Adipocyte (in vitro differentiated cells): Measurements from ENCODE around the gene ZCCHC4.
"Not testable (repeated sequence)": the region's sequence is repeated elsewhere in the genome, so short reads cannot be mapped to it uniquely, and the experiment has no call there.

ENCODE experiments used
- DNase-seq: peaks from one replicate; pipeline ENCODE4 v3.0.0-alpha.2; 2015; ENCODE audit warnings: low read depth
- H3K27me3 ChIP-seq: replicated peaks from 2 replicates; pipeline ENCODE4 v1.7.0; 2013; ENCODE audit warnings: mild to moderate bottlenecking, low read length, moderate library complexity; ENCODE audit not compliant: control insufficient read depth, insufficient read depth
- H3K36me3 ChIP-seq: 2 replicates; pipeline ENCODE4 v1.7.0; 2013; ENCODE audit warnings: low read length, mild to moderate bottlenecking, moderate library complexity; ENCODE audit not compliant: control insufficient read depth, insufficient read depth, severe bottlenecking
- H3K4me1 ChIP-seq: 2 replicates; pipeline ENCODE4 v1.7.0; 2013; ENCODE audit warnings: mild to moderate bottlenecking, low read length, moderate library complexity; ENCODE audit not compliant: control insufficient read depth, insufficient read depth
- H3K4me3 ChIP-seq: 2 replicates; pipeline ENCODE4 v1.7.0; 2013; ENCODE audit warnings: mild to moderate bottlenecking, low read length, moderate library complexity
- H3K9ac ChIP-seq: 2 replicates; pipeline ENCODE4 v1.7.0; 2013; ENCODE audit warnings: mild to moderate bottlenecking, low read length, moderate library complexity
- H3K9me3 ChIP-seq: 2 replicates; pipeline ENCODE4 v1.7.0; 2013; ENCODE audit warnings: mild to moderate bottlenecking, low read length, moderate library complexity; ENCODE audit not compliant: control insufficient read depth

Gene ZCCHC4

DNA sequence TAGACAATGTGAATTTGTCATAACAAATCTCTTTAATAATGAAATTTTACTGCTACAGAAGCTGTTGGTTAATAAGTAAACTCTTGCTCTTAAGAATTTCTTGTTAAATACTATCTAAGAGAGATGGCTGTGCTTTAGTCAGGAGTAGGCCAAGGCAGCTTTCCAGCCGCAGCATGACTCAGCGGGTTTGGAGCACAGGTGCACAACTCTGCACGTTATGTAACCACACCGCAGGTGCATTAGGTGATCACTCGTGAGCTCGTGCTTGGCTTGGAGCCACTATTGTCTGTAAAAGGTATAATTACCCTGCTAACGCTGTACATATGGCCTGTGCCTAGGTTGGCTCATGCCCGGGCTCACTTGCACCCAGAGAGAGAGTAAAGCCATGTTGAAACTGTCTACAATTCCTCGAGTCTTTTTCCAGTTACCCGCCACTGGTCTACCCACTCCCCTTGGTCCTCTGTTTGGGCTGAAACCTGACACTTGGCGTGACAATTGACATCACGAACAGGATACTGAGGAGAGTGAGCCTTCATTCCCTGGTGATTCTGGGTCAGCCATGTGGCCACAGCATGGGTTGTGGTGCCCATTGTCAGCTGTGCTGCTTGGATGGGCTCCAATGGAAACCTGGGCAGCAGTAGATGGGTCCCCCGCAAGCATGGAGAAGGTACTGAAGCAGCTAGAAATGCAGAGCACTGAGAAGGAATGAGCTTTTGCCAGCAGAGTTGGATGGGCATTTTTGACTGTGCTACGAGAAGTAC, 46.1 kb downstream of the ZCCHC4 start:
- no peaks in the 10 kb centered on the region for H3K27me3 ChIP-seq
- no peaks in the 10 kb centered on the region for H3K9me3 ChIP-seq
- no peak for DNase-seq
- H3K4me3 ChIP-seq, result no peak overlapping the region
- no peak overlapping the region for H3K9ac ChIP-seq
- H3K4me1 ChIP-seq, result no peaks in the 10 kb centered on the region
- peaks cover 3% of the 10 kb centered on the region for H3K36me3 ChIP-seq

DNA sequence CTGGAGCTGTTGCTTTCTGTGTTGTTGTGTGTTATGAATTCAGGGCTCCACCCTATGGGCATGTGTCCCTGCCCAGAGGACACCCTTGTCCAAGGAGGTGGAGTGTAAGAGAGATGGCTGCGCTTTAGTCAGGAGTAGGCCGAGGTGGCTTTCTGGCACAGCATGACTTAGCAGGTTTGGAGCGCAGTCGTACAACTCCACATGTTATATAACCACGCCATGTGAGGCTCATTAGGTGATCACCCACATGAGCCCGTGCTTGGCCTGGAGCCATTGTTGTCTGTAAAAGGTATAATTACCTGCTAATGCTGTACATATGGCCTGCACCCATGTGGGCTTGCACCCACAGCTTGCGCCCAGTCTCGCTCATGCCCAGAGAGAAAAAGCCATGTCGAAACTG, 48.7 kb downstream of the ZCCHC4 start:
- Histone ChIP-seq H3K4me1 (no peaks in the 10 kb centered on the region), H3K9me3 (no peaks in the 10 kb centered on the region), H3K36me3 (peaks cover 9% of the 10 kb centered on the region), H3K27me3 (no peaks in the 10 kb centered on the region), H3K9ac (no peak overlapping the region), H3K4me3 (no peak overlapping the region)
- DNase-seq, result no peak

- peak; percentile 77 for DNase-seq
Observed at GRCh38 chr4:25367004-25367621, 54.5 kb downstream of the ZCCHC4 start.

GRCh38 chr4:25367877-25368276, 55.3 kb downstream of the ZCCHC4 start:
- no peak overlapping the region for H3K4me3 ChIP-seq
- H3K4me1 ChIP-seq, result no peaks in the 10 kb centered on the region
- H3K9me3 ChIP-seq, result no peaks in the 10 kb centered on the region
- H3K27me3 ChIP-seq, result no peaks in the 10 kb centered on the region
- H3K9ac ChIP-seq, result no peak overlapping the region
- DNase-seq, result no peak
- peaks cover 16% of the 10 kb centered on the region for H3K36me3 ChIP-seq

More at GRCh38 chr4:25367004-25367621, 54.5 kb downstream of the ZCCHC4 start:
- Histone ChIP-seq H3K27me3 (no peaks in the 10 kb centered on the region), H3K4me3 (no peak overlapping the region), H3K36me3 (peaks cover 16% of the 10 kb centered on the region), H3K9ac (no peak overlapping the region), H3K4me1 (no peaks in the 10 kb centered on the region), H3K9me3 (no peaks in the 10 kb centered on the region)

GRCh38 chr4:25368315-25368714, 55.7 kb downstream of the ZCCHC4 start:
- Histone ChIP-seq H3K4me1 (no peaks in the 10 kb centered on the region), H3K27me3 (no peaks in the 10 kb centered on the region), H3K4me3 (no peak overlapping the region), H3K9ac (no peak overlapping the region), H3K9me3 (no peaks in the 10 kb centered on the region), H3K36me3 (peaks cover 16% of the 10 kb centered on the region)
- DNase-seq, result no peak

- H3K4me1 ChIP-seq, result no peaks in the 10 kb centered on the region
- H3K4me3 ChIP-seq, result no peak overlapping the region
- no peak for DNase-seq
- H3K36me3 ChIP-seq, result peaks cover 13% of the 10 kb centered on the region
- no peaks in the 10 kb centered on the region for H3K27me3 ChIP-seq
- H3K9ac ChIP-seq, result no peak overlapping the region
- no peaks in the 10 kb centered on the region for H3K9me3 ChIP-seq
Observed at GRCh38 chr4:25370242-25370641, 57.7 kb downstream of the ZCCHC4 start.

DNA sequence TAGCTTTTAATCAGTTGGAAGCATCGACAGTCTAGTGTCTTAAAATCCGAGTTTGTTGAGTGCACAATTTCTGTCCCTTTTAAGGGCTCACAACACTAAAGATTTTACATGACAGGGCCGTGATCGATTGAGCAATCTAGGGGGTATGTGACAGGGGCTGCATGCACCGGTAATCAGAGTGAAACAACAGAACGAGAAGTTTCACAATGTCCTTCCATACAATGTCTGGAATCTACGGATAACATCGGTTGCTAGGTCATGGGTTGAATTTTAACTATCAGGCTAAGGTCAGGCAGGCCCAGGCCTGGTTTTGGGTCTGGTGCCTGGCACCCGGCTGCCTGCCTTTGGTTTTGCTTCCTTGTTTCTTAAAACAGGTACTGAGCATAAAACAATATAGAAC, 60.0 kb downstream of the ZCCHC4 start:
- not testable (repeated sequence) for H3K4me1 ChIP-seq, DNase-seq, H3K27me3 ChIP-seq, H3K9me3 ChIP-seq, H3K4me3 ChIP-seq, H3K9ac ChIP-seq
- H3K36me3 ChIP-seq, result peaks cover 10% of the 10 kb centered on the region

DNA sequence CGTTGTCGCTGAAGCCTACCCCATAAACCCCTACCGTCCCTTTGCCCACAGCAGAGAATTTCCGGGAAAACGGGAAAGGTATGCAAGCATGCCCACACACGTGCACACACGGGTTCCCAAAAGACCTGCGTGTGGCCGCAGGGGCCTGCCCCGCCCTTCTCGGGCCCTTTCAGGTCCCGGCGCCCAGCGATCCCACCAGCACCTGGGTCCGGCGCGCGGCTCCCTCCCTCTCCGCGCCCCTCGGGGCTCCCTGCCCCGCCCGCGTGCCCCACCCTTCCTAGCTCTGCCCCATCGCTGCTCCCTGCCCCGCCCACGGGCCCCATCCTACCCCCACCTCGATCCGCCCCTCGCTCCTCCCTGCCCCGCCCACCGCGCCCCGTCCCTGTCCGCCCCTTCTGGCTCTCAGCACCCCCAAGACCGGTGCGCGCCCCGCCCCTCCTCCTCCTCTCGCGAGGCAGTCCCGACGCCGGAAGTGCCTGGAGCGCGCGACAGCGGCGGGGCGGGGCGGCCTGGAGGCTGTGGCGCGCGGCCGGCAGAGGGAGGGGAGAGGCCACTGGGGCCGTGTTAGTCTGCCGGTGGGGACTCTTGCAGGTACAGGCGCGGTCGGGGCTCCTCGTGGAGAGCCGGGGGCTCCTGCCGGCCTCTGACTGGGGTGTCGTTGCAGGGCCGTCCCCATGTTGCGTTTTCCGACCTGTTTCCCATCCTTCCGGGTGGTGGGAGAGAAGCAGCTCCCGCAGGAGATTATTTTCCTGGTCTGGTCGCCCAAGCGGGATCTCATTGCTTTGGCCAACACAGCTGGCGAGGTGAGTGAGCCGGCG, 64.4 kb downstream of the ZCCHC4 start, which contains the start of gene ANAPC4:
Gene ANAPC4, plus strand, starts transcription at position 510 of the 818 bp plus-strand sequence. Its CDS starts 165 bp downstream, at position 675.
- H3K36me3 ChIP-seq, result peaks cover 17% of the 10 kb centered on the region
- peaks cover 14% of the 10 kb centered on the region for H3K4me1 ChIP-seq
- peak within 1 kb of the TSS; percentile 98 for H3K4me3 ChIP-seq
- H3K9ac ChIP-seq, result peak within 1 kb of the TSS; percentile 97
- no peaks in the 10 kb centered on the region for H3K27me3 ChIP-seq
- DNase-seq, result peak; percentile 97
- no peaks in the 10 kb centered on the region for H3K9me3 ChIP-seq

DNA sequence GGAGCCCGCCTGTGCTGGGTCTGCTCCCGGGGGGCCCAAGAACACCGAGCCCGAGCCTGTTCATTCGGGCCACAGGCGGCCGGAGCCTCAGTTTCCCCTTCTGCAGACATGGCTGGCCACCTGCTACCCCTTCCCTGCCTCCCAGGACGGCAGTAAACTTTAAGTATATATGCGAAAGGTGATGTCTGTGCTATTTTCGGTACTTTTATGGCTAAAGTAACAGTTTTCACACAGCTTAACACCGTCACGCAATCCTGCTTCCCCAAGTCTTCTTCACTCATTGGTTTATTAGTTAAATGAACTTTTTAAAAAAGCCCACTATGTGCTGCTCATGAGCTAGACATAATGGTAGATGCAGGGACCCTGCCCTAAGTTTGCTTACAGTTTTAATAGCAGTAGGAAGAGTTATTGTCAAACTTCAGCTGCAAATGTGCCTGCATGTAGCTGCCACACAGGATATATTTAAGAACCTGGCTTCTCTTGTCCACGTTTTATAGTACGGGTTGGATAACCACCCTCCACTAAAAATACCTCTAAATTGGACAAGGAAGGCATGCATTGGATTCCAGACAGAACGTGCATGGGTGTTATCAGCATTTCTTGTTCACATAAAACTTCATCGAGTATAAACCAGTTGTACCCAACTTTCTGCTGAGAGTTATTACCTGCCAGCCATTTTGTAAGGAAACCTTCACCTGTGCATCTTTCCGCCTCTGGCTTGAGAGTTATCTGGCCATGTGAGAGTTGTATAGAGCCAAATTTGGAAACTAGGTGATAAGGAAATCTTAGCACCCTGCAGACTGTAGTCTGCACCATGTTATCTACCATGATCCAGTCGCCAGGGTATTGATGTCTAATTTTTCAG, 65.2 kb downstream of the ZCCHC4 start:
- peak; percentile 18 for DNase-seq
- H3K9me3 ChIP-seq, result no peaks in the 10 kb centered on the region
- H3K4me1 ChIP-seq, result peaks cover 14% of the 10 kb centered on the region
- H3K4me3 ChIP-seq, result peak overlapping the region; percentile 98
- peaks cover 21% of the 10 kb centered on the region for H3K36me3 ChIP-seq
- no peaks in the 10 kb centered on the region for H3K27me3 ChIP-seq
- peak overlapping the region; percentile 97 for H3K9ac ChIP-seq

GRCh38 chr4:25378437-25378743, 65.8 kb downstream of the ZCCHC4 start:
- peaks cover 27% of the 10 kb centered on the region for H3K36me3 ChIP-seq
- peak overlapping the region; percentile 98 for H3K4me3 ChIP-seq
- no peaks in the 10 kb centered on the region for H3K9me3 ChIP-seq
- DNase-seq, result no peak
- no peaks in the 10 kb centered on the region for H3K27me3 ChIP-seq
- peaks cover 14% of the 10 kb centered on the region for H3K4me1 ChIP-seq
- peak overlapping the region; percentile 97 for H3K9ac ChIP-seq
